ENCODE results near the gene THEM4. TPM values are rescaled to one million over a fixed set of nuclear protein-coding genes. Genes with fewer than 3 reads are reported as not detected.
A peak's percentile ranks its signal among the peaks of the same experiment; 100 is the strongest.

THEM4 gene
- total and polyA plus RNA-seq, 2 of the 8 experiments (the other 6 are each of a cell fraction or from before 2014, with no cell fraction given), result 9.9 to 11.2 TPM

DNA sequence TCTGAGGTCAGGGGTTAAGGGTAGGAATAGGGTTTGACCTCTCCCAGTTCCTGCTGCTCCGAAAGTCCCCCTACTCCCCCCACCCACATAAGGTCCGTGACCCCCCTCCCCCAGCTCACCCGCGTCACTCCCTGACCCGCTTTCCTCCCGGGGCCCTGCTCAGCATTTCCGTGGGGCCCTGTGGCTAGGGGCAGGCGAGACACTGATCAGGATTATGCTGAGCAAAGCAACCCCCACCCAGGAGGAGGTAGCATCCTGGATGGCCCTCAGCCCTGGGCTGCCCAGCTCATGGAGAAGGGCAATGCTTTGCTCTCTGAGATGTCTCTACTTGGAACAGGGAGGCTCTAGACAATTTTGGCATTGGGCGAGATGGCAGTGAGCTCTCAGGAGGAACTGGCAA lies 81.5 kb downstream of the THEM4 start:
- POLR2A ChIA-PET (ENCODE audit: partially characterized antibody), result interaction anchor here (0.9 to 3.7 kb wide), 3 partner anchors 12 to 279 kb away, joined by 3 to 20 read pairs (median 4); partner anchors contain the start of genes C2CD4D and TDRKH
- H3K4me3 ChIP-seq (ENCODE audit: extremely low read depth in 1 of 4, insufficient read depth in 2 of 4, low read depth in 3 of 4, low read length in 4 of 4), result no peak overlapping the region
- no peaks in the 10 kb centered on the region for H3K36me3 ChIP-seq (ENCODE audit: control insufficient read depth in 2 of 4, insufficient read depth in 4 of 4, low read length in 3 of 4)
- no peak overlapping the region for H3K4ac ChIP-seq (replicated peaks; ENCODE audit: insufficient read length, low read depth, low read length)
- H4K8ac ChIP-seq (ENCODE audit: extremely low read depth, insufficient read depth, low read length), result no peak overlapping the region; the same call in 1 of the 2 replicates
- no peak overlapping the region for H3K14ac ChIP-seq (ENCODE audit: insufficient read length)
- no peak overlapping the region; the same call in 1 of the 2 replicates for H2BK5ac ChIP-seq (ENCODE audit: low read depth, low read length)
- no peak overlapping the region for H3K27ac ChIP-seq (ENCODE audit: low read depth, low read length)
- no peak overlapping the region for H3K9ac ChIP-seq (replicated peaks in 1 of 4; ENCODE audit: extremely low read depth in 1 of 4, low read depth in 3 of 4, low read length in 3 of 4)
- CTCF ChIA-PET (ENCODE audit: partially characterized antibody), result interaction anchor here (1.0 to 2.4 kb wide), 7 partner anchors 9 to 112 kb away, joined by 3 to 10 read pairs (median 3); partner anchors contain the start of gene TDRKH
- WGBS, 2 experiments (ENCODE audit: extremely low coverage in 1 of 2, insufficient coverage in 1 of 2, insufficient read length in 1 of 2, insufficient replicate concordance in 2 of 2, low coverage in 1 of 2, low lambda C conversion rate in 2 of 2, missing lambda C conversion rate in 1 of 2), result 75% methylated on average over 9 of the region's 9 CpGs; no CpG with 5 or more reads in 1 of the 2 experiments
- no peaks in the 10 kb centered on the region for H3K9me3 ChIP-seq (ENCODE audit: insufficient read depth in 2 of 2, low read depth in 1 of 2, low read length in 1 of 2)
- DNase-seq (ENCODE audit: low read depth in 1 of 2, low spot score in 2 of 2) (no peak), FAIRE-seq (no peak)
- no peak overlapping the region for H4K5ac ChIP-seq (ENCODE audit: insufficient read length, low read depth, low read length)
- no peak overlapping the region for H3K56ac ChIP-seq (replicated peaks; ENCODE audit: insufficient read length, low read depth, low read length)
- no peaks in the 10 kb centered on the region for H3K79me2 ChIP-seq (ENCODE audit: control insufficient read depth in 1 of 2, insufficient read depth in 2 of 2, low read length in 2 of 2)
- no peak overlapping the region for H3K4me2 ChIP-seq (ENCODE audit: insufficient read depth in 1 of 2, low read depth in 2 of 2, low read length in 2 of 2)
- 0 out of 2 replicates have a peak overlapping the region, but pooled peaks have one; percentile 89 for H2AK5ac ChIP-seq (ENCODE audit: low read depth, low read length)
- H3K23ac ChIP-seq (ENCODE audit: insufficient read length), result no peak overlapping the region
- H3K4me1 ChIP-seq (replicated peaks in 1 of 4; ENCODE audit: control insufficient read depth in 3 of 4, insufficient read depth in 4 of 4, low read length in 3 of 4), result peaks cover 14 to 40% (median 29%) of the 10 kb centered on the region in 4 experiments
- H3K27me3 ChIP-seq (replicated peaks in 1 of 4; ENCODE audit: control insufficient read depth in 3 of 4, extremely low read depth in 1 of 4, insufficient read depth in 3 of 4, low read length in 3 of 4), result no peaks in the 10 kb centered on the region; a peak in 1 of 7 replicates
- H3K18ac ChIP-seq (ENCODE audit: extremely low read depth, low read length), result no peak overlapping the region
- H2BK120ac ChIP-seq (replicated peaks; ENCODE audit: low read depth, low read length), result no peak overlapping the region
- no peaks in the 10 kb centered on the region for H4K20me1 ChIP-seq (replicated peaks in 1 of 2; ENCODE audit: control insufficient read depth in 1 of 2, insufficient read depth in 2 of 2, low read length in 2 of 2)
- H4K91ac ChIP-seq (replicated peaks; ENCODE audit: insufficient read length, low read length), result no peak overlapping the region
- H2AFZ ChIP-seq (ENCODE audit: low read length), result no peak overlapping the region
- H2BK20ac ChIP-seq (ENCODE audit: low read length), result peak overlapping the region; percentile 11; the same call in 1 of the 2 replicates
- H2BK15ac ChIP-seq (ENCODE audit: low read length), result 0 out of 2 replicates have a peak overlapping the region, but pooled peaks have one; percentile 89
- H3K23me2 ChIP-seq (ENCODE audit: low read depth, low read length), result peaks cover 5% of the 10 kb centered on the region; the same call in 1 of the 2 replicates
- TF ChIP-seq SAP30 (IDR thresholded peaks at IDR 0.05; ENCODE audit: insufficient read depth, insufficient replicate concordance, low read length) (no peak), TAF7 (optimal IDR thresholded peaks at IDR 0.05; ENCODE audit: borderline replicate concordance, low read depth, low read length) (no peak)
- no peaks in the 10 kb centered on the region for H3K79me1 ChIP-seq (ENCODE audit: low read depth, low read length)
- H2BK12ac ChIP-seq (ENCODE audit: low read depth, low read length), result peak overlapping the region; percentile 45; the same call in 1 of the 2 replicates
